Hepatocyte (in vitro differentiated cells): Measurements from ENCODE around the gene SNX2.

Source experiments
- CTCF ChIP-seq: fragments of 200-600 bp; sonication (generic); IDR thresholded peaks from 2 replicates; pipeline ENCODE4 v1.5.1; 2016; ENCODE audit warnings: antibody characterized with exemption, mild to moderate bottlenecking; ENCODE audit not compliant: poor library complexity
- EZH2 ChIP-seq: fragments of 200-600 bp; sonication (generic); IDR thresholded peaks from 2 replicates; pipeline ENCODE4 v1.6.1; 2016; ENCODE audit warnings: antibody characterized with exemption, mild to moderate bottlenecking, borderline replicate concordance
- EZH2phosphoT487 ChIP-seq: fragments of 200-600 bp; sonication (generic); IDR thresholded peaks from one replicate; pipeline ENCODE4 v1.6.1; 2018; ENCODE audit warnings: antibody characterized with exemption, mild to moderate bottlenecking, low read depth, moderate library complexity; ENCODE audit not compliant: unreplicated experiment, severe bottlenecking

GRCh38 chr5:122842016-122842580 lies 67.2 kb downstream of the SNX2 start:
- TF ChIP-seq CTCF: no peak
- TF ChIP-seq EZH2phosphoT487: no peak
- TF ChIP-seq EZH2: no peak
